HG03521 (cell line): ENCODE results near the gene TENM4.

Source experiments
- ATAC-seq: cut with Tn5 transposase; IDR thresholded peaks from one replicate; pipeline ENCODE4 v1.9.1; 2021; ENCODE audit warnings: mild to moderate bottlenecking, moderate library complexity; ENCODE audit not compliant: unreplicated experiment

TENM4 gene

GRCh38 chr11:78782725-78783124 lies 658.1 kb downstream of the TENM4 start:
- no peak for ATAC-seq

GRCh38 chr11:78780889-78781288 lies 659.9 kb downstream of the TENM4 start:
- ATAC-seq = no peak

GRCh38 chr11:78773492-78773891 lies 667.3 kb downstream of the TENM4 start:
- ATAC-seq = no peak

- no peak for ATAC-seq
These were observed 667.8 kb downstream of the TENM4 start for GRCh38 chr11:78773077-78773476.

GRCh38 chr11:78772186-78772585 lies 668.6 kb downstream of the TENM4 start:
- ATAC-seq = no peak

GRCh38 chr11:78770931-78771330 lies 669.9 kb downstream of the TENM4 start:
- no peak for ATAC-seq

- no peak for ATAC-seq
These were observed 671.9 kb downstream of the TENM4 start for GRCh38 chr11:78768971-78769370.

- no peak for ATAC-seq
These were observed 672.5 kb downstream of the TENM4 start for GRCh38 chr11:78768345-78768744.

- no peak for ATAC-seq
These were observed 673.5 kb downstream of the TENM4 start for GRCh38 chr11:78767027-78767932.

GRCh38 chr11:78764946-78765345 lies 675.9 kb downstream of the TENM4 start:
- ATAC-seq = no peak

- ATAC-seq = no peak
These were observed 677.2 kb downstream of the TENM4 start for GRCh38 chr11:78763664-78764063.

- no peak for ATAC-seq
These were observed 678.7 kb downstream of the TENM4 start for GRCh38 chr11:78762105-78762504.

GRCh38 chr11:78759071-78759470 lies 681.8 kb downstream of the TENM4 start:
- no peak for ATAC-seq

- ATAC-seq = no peak
These were observed 687.5 kb downstream of the TENM4 start for GRCh38 chr11:78753297-78753696.

GRCh38 chr11:78752494-78752893 lies 688.3 kb downstream of the TENM4 start:
- no peak for ATAC-seq

- no peak for ATAC-seq
These were observed 691.7 kb downstream of the TENM4 start for GRCh38 chr11:78748918-78749690.

GRCh38 chr11:78744949-78745348 lies 695.9 kb downstream of the TENM4 start:
- no peak for ATAC-seq

- no peak for ATAC-seq
These were observed 696.6 kb downstream of the TENM4 start for GRCh38 chr11:78744202-78744601.

GRCh38 chr11:78742430-78742829 lies 698.4 kb downstream of the TENM4 start:
- no peak for ATAC-seq

GRCh38 chr11:78741741-78742140 lies 699.1 kb downstream of the TENM4 start:
- ATAC-seq = no peak

- ATAC-seq = no peak
These were observed 700.4 kb downstream of the TENM4 start for GRCh38 chr11:78740199-78741071.
